ENCODE data around the gene ZNF385C.

The ZNF385C gene

GRCh38 chr17:41977991-41978390 lies 120.3 kb downstream of the ZNF385C start:
- no peak for DNase-seq

GRCh38 chr17:41976142-41976768 lies 122.0 kb downstream of the ZNF385C start:
- DNase-seq = no peak

Measured in bone marrow (tissue), 2 donors.